Spleen (tissue), 11 donors: ENCODE measurements around the gene MYNN. TPM values are rescaled to one million over a fixed set of nuclear protein-coding genes. Genes with fewer than 3 reads are reported as not detected.

ENCODE experiments used
- DNase-seq: peaks from one replicate; pipeline ENCODE4 v3.0.0-alpha.2; 2020
- H3K27ac ChIP-seq, 8 donors: fragments of 200-600 bp; sonication (generic) in 7 of 8; 1 replicate in 4 of 8; 2 replicates in 4 of 8; pipeline versions ENCODE4 v1.5.0 to v1.8.0; 2016 to 2021; ENCODE audit warnings: inconsistent platforms in 4 of 8, mild to moderate bottlenecking in 4 of 8, moderate library complexity in 1 of 8
- H3K27me3 ChIP-seq, 7 donors: fragments of 200-600 bp; sonication (generic) in 6 of 7; replicated peaks in 1 of 7; 1 replicate in 4 of 7; 2 replicates in 3 of 7; pipeline versions ENCODE4 v1.5.0 to v1.8.0; 2016 to 2021; ENCODE audit warnings: inconsistent platforms in 3 of 7, mild to moderate bottlenecking in 1 of 7
- H3K36me3 ChIP-seq, 6 donors: fragments of 200-600 bp; sonication (generic) in 5 of 6; 1 replicate in 4 of 6; 2 replicates in 2 of 6; pipeline versions ENCODE4 v1.5.0 to v1.8.0; 2016 to 2021; ENCODE audit warnings: inconsistent platforms in 2 of 6
- H3K4me1 ChIP-seq, 6 donors: fragments of 200-600 bp; sonication (generic) in 5 of 6; 1 replicate in 3 of 6; 2 replicates in 3 of 6; pipeline versions ENCODE4 v1.5.0 to v1.8.0; 2016 to 2021; ENCODE audit warnings: inconsistent platforms in 3 of 6
- H3K4me3 ChIP-seq, 8 donors: fragments of 200-600 bp; sonication (generic) in 7 of 8; 1 replicate in 4 of 8; 2 replicates in 4 of 8; pipeline versions ENCODE4 v1.5.0 to v1.8.0; 2016 to 2021; ENCODE audit warnings: inconsistent platforms in 4 of 8, mild to moderate bottlenecking in 4 of 8, moderate library complexity in 2 of 8
- H3K9me3 ChIP-seq, 8 donors: fragments of 200-600 bp; sonication (generic) in 7 of 8; 1 replicate in 4 of 8; 2 replicates in 4 of 8; pipeline versions ENCODE4 v1.5.0 to v1.8.0; 2016 to 2021; ENCODE audit warnings: inconsistent platforms in 4 of 8
- POLR2A ChIP-seq, 3 donors: fragments of 450-650 bp; IDR thresholded peaks; one replicate each; pipeline ENCODE4 v1.5.1; 2017; ENCODE audit warnings: antibody characterized with exemption in 3 of 3, mild to moderate bottlenecking in 1 of 3
- POLR2AphosphoS5 ChIP-seq, 3 donors: sonication (generic); formaldehyde crosslinking; IDR thresholded peaks; one replicate each; pipeline ENCODE4 v1.5.1; 2017; ENCODE audit warnings: antibody characterized with exemption in 3 of 3
- WGBS, 5 donors: extraction: QIAGEN DNeasy Blood & Tissue Kit in 3 of 5; methylation state at CpG; one replicate each; pipeline versions ENCODE4 v1.1.5 to v1.1.7; 2013 to 2018; 5-methylcytosine and 5-hydroxymethylcytosine counted together
- intact Hi-C: fragments of 100-400 bp; cut with DNase I; formaldehyde crosslinking; loops from one replicate; pipeline ENCODE4 v1.15.0; 2023; ENCODE audit warnings: low total_unique reads
- polyA plus RNA-seq, 3 donors: library from polyadenylated mRNA; stranded (reverse); fragments of 200-250 nt; gene quantifications; one replicate each; pipeline ENCODE4 v1.2.1, GENCODE V29; 2013
- total RNA-seq, 7 donors: library from RNA; depleted of rRNA in 3 of 7; stranded (reverse); fragments of >200 nt in 3 of 7; fragmentation: NEBNext Ultra II Directional in 4 of 7; extraction: Animal tissue kit (Norgen Biotek cat#: 25700) in 4 of 7; gene quantifications; one replicate each; pipeline versions ENCODE4 v1.1.0 to v1.2.1, GENCODE V29; 2016 to 2021
- TF ChIP-seq, protein P1 (sequence below), 11 experiments: fragments of 200-600 bp in 7 of 11; fragments of 450-650 bp in 4 of 11; sonication (generic) in 4 of 11; IDR thresholded peaks in 8 of 11; conservative IDR thresholded peaks in 3 of 11; 1 replicate in 7 of 11; 2 replicates in 4 of 11; pipeline versions ENCODE4 v1.4.0 to v1.8.0; 2016 to 2021; ENCODE audit warnings: antibody characterized with exemption in 11 of 11, inconsistent platforms in 4 of 11, mild to moderate bottlenecking in 1 of 11
- donor health status: healthy with polysubstance abuse.
- donor health status: DM: no; HTN: no; CAD: no; lungs with moderate emphysema.
- donor health status: DM: no; HTN: no; CAD: no.
- donor health status: Bipolar disorder and iron deficiency.
- donor health status: healthy.
- donor health status: DM: no; HTN: no; CAD: no.
- donor health status: DM: yes; HTN: yes; CAD: no.

The MYNN gene
- total and polyA plus RNA-seq, 10 donors = 8.3 to 21.8 (median 16.0) TPM

DNA sequence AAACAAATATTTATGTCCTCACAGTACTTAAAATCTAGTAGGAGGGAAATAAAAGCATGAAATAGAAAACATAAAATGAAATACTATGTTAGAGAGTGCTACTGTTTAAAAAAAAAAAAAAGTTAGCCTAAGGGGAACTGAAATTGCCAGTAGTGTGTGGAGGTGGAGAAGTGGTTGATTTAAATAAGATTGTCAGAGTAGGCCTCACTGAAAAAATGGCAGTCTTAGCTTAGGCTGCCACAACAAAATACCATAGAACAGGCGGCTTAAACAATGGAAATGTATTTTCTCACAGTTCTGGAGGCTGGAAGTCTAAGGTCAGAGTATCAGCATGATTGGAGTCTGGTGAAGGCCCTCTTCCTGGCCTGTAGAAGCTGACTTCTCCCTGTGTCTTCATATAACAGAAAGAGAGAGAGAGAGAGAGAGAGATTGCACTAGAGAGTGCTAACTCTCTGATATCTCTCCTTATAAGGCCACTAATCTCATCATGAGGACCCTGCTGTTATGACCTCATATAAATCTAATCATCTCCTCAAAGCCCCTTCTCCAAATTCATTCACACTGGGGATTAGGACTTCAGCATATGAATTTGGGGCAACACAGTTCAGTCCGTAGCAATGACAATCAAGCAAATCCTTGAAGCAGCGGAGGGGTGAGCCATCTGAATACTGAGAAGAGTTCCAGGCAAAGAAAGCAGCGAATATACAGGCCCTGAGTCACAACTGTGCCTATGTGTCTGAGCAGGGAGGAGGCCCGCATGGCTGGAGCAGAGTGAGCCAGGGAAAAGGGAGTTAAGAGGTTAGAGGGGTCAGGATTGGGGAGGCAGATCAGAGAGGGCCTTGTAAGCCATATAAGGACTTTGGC lies 63.1 kb downstream of the MYNN start:
- H3K4me3 ChIP-seq = no peak overlapping the region
- WGBS, 5 donors = 70 to 87% (median 73%) methylated on average over 5 of the region's 5 CpGs
- H3K27me3 ChIP-seq = no peaks in the 10 kb centered on the region
- H3K9me3 ChIP-seq = no peaks in the 10 kb centered on the region
- intact Hi-C loops = no loop called here
- H3K4me1 ChIP-seq = peaks cover 0 to 28% (median 7%) of the 10 kb centered on the region in 6 donors
- no peaks in the 10 kb centered on the region for H3K36me3 ChIP-seq
- no peak for DNase-seq
- TF ChIP-seq, protein P1, sequence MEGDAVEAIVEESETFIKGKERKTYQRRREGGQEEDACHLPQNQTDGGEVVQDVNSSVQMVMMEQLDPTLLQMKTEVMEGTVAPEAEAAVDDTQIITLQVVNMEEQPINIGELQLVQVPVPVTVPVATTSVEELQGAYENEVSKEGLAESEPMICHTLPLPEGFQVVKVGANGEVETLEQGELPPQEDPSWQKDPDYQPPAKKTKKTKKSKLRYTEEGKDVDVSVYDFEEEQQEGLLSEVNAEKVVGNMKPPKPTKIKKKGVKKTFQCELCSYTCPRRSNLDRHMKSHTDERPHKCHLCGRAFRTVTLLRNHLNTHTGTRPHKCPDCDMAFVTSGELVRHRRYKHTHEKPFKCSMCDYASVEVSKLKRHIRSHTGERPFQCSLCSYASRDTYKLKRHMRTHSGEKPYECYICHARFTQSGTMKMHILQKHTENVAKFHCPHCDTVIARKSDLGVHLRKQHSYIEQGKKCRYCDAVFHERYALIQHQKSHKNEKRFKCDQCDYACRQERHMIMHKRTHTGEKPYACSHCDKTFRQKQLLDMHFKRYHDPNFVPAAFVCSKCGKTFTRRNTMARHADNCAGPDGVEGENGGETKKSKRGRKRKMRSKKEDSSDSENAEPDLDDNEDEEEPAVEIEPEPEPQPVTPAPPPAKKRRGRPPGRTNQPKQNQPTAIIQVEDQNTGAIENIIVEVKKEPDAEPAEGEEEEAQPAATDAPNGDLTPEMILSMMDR (IDR thresholded peaks at IDR 0.05 in 8 of 11, conservative IDR thresholded peaks at IDR 0.05 in 3 of 11) = no peak
- TF ChIP-seq POLR2AphosphoS5 (IDR thresholded peaks at IDR 0.05) = no peak
- TF ChIP-seq POLR2A (IDR thresholded peaks at IDR 0.05) = no peak
- peak overlapping the region; percentile 5 to 75 (median 56) for H3K27ac ChIP-seq

GRCh38 chr3:169836942-169837275 lies 63.7 kb downstream of the MYNN start:
- Histone ChIP-seq H3K9me3 (no peaks in the 10 kb centered on the region), H3K4me3 (no peak overlapping the region), H3K27me3 (no peaks in the 10 kb centered on the region), H3K4me1 (peaks cover 0 to 33% (median 10%) of the 10 kb centered on the region in 6 donors), H3K27ac (peak overlapping the region in 4 of 8 donors; percentile 67 to 75 (median 72)), H3K36me3 (no peaks in the 10 kb centered on the region)
- no peak for DNase-seq
- 84 to 98% (median 92%) methylated on average over 3 of the region's 3 CpGs for WGBS, 5 donors
- TF ChIP-seq, protein P1 (IDR thresholded peaks at IDR 0.05 in 8 of 11, conservative IDR thresholded peaks at IDR 0.05 in 3 of 11) = no peak
- TF ChIP-seq POLR2A (IDR thresholded peaks at IDR 0.05) = no peak
- TF ChIP-seq POLR2AphosphoS5 (IDR thresholded peaks at IDR 0.05) = no peak
- intact Hi-C loops = no loop called here

GRCh38 chr3:169838511-169839030 lies 65.4 kb downstream of the MYNN start:
- Histone ChIP-seq H3K4me1 (peaks cover 4 to 48% (median 16%) of the 10 kb centered on the region in 6 donors), H3K9me3 (no peaks in the 10 kb centered on the region), H3K27me3 (no peaks in the 10 kb centered on the region), H3K36me3 (no peaks in the 10 kb centered on the region), H3K4me3 (no peak overlapping the region), H3K27ac (no peak overlapping the region)
- WGBS, 5 donors = 91 to 100% (median 94%) methylated on average over 1 of the region's 1 CpG
- no peak for DNase-seq
- intact Hi-C loops = no loop called here
- TF ChIP-seq POLR2A (IDR thresholded peaks at IDR 0.05) (no peak), POLR2AphosphoS5 (IDR thresholded peaks at IDR 0.05) (no peak)
- TF ChIP-seq, protein P1 (IDR thresholded peaks at IDR 0.05 in 8 of 11, conservative IDR thresholded peaks at IDR 0.05 in 3 of 11) = no peak

Other genes with a start within 250 kb of the MYNN start
- gene MECOM, start 109.7 kb upstream of the MYNN start, total RNA-seq = 10 to 100 TPM; 12.9 to 27.6 (median 17.2) TPM
- 1 to 10 TPM; 1.8 to 4.9 (median 2.3) TPM for gene MECOM, start 109.7 kb upstream of the MYNN start, polyA plus RNA-seq
- 100 to 1,000 TPM in 1 of 7 donors, 10 to 100 TPM in 2, 1 to 10 TPM in 4; 1.5 to 105 (median 8.2) TPM for gene TERC, start 8.3 kb upstream of the MYNN start, total RNA-seq
- under 1 TPM in 1 of 3 donors, not detected in 2; 0.39 TPM for gene TERC, start 8.3 kb upstream of the MYNN start, polyA plus RNA-seq
- gene ACTRT3, start 3.8 kb upstream of the MYNN start, total RNA-seq = 1 to 10 TPM in 1 of 7 donors, under 1 TPM in 6; 0.29 to 1.5 (median 0.70) TPM
- under 1 TPM; 0.30 to 0.58 (median 0.32) TPM for gene ACTRT3, start 3.8 kb upstream of the MYNN start, polyA plus RNA-seq
- under 1 TPM in 2 of 7 donors, not detected in 5; 0.19 to 0.27 TPM for gene LRRIQ4, start 39.5 kb downstream of the MYNN start, total RNA-seq
- under 1 TPM in 1 of 3 donors, not detected in 2; 0.06 TPM for gene LRRIQ4, start 39.5 kb downstream of the MYNN start, polyA plus RNA-seq
- gene LRRC34, start 39.5 kb downstream of the MYNN start, total RNA-seq = 1 to 10 TPM; 1.2 to 8.9 (median 5.1) TPM
- gene LRRC34, start 39.5 kb downstream of the MYNN start, polyA plus RNA-seq = 1 to 10 TPM; 1.9 to 4.6 (median 2.7) TPM
- under 1 TPM in 4 of 7 donors, not detected in 3; 0.16 to 0.79 (median 0.39) TPM for gene LRRC31, start 96.5 kb downstream of the MYNN start, total RNA-seq
- gene LRRC31, start 96.5 kb downstream of the MYNN start, polyA plus RNA-seq = under 1 TPM in 2 of 3 donors, not detected in 1; 0.03 to 0.19 TPM
- not detected for gene SAMD7, start 138.2 kb downstream of the MYNN start, total RNA-seq
- gene SAMD7, start 138.2 kb downstream of the MYNN start, polyA plus RNA-seq = under 1 TPM; 0.03 to 0.08 (median 0.04) TPM
- 100 to 1,000 TPM in 4 of 7 donors, 10 to 100 TPM in 3; 56.8 to 178 (median 132) TPM for gene SEC62, start 193.4 kb downstream of the MYNN start, total RNA-seq
- gene SEC62, start 193.4 kb downstream of the MYNN start, polyA plus RNA-seq = 100 to 1,000 TPM in 1 of 3 donors, 10 to 100 TPM in 2; 32.8 to 117 (median 68.1) TPM